H1 (cell line): ENCODE measurements around the gene CA10. TPM values are rescaled to one million over a fixed set of nuclear protein-coding genes. Genes with fewer than 3 reads are reported as not detected.

ENCODE experiments used
- CTCF ChIA-PET: fragments of 300-600 bp; sonication (Branson Sonifier 250); formaldehyde crosslinking; loops from one replicate; lab custom pipeline; 2021; ENCODE audit not compliant: partially characterized antibody; lab: Charles Lee
- POLR2A ChIA-PET: fragments of 300-600 bp; sonication (Branson Sonifier 250); formaldehyde crosslinking; loops from one replicate; lab custom pipeline; 2021; ENCODE audit warnings: inconsistent platforms; ENCODE audit not compliant: partially characterized antibody; lab: Charles Lee
- DNase-seq, 2 experiments: peaks; one replicate each; pipeline versions ENCODE4 v3.0.0 to v3.0.0-alpha.2; 2010 to 2022; ENCODE audit warnings: low spot score in 2 of 2, low read depth in 1 of 2, mixed read lengths in 1 of 2
- FAIRE-seq: peaks from 2 replicates; lab custom pipeline; 2011; peaks lifted over from hg19 to GRCh38; lab: Jason Lieb, UNC
- H2AFZ ChIP-seq: 2 replicates; pipeline ENCODE4 v1.8.1; 2012; ENCODE audit warnings: low read length, inconsistent platforms
- H2AK5ac ChIP-seq: 2 replicates; pipeline ENCODE4 v1.6.1; 2013; ENCODE audit warnings: low read depth, low read length
- H2BK120ac ChIP-seq: replicated peaks from 2 replicates; pipeline ENCODE3; 2013; ENCODE audit warnings: low read depth, low read length, inconsistent platforms
- H2BK12ac ChIP-seq: 2 replicates; pipeline ENCODE4 v1.6.1; 2013; ENCODE audit warnings: low read depth, low read length
- H2BK15ac ChIP-seq: 2 replicates; pipeline ENCODE4 v1.6.1; 2013; ENCODE audit warnings: low read length
- H2BK20ac ChIP-seq: 2 replicates; pipeline ENCODE4 v1.6.1; 2013; ENCODE audit warnings: low read length
- H2BK5ac ChIP-seq: 2 replicates; pipeline ENCODE4 v1.6.1; 2013; ENCODE audit warnings: low read depth, low read length
- H3K14ac ChIP-seq: 2 replicates; pipeline ENCODE4 v1.6.1; 2013; ENCODE audit warnings: inconsistent platforms; ENCODE audit not compliant: insufficient read length
- H3K18ac ChIP-seq: 2 replicates; pipeline ENCODE4 v1.6.1; 2013; ENCODE audit warnings: low read length; ENCODE audit errors: extremely low read depth
- H3K23ac ChIP-seq: 2 replicates; pipeline ENCODE4 v1.6.1; 2013; ENCODE audit warnings: inconsistent platforms; ENCODE audit not compliant: insufficient read length
- H3K23me2 ChIP-seq: 2 replicates; pipeline ENCODE4 v1.6.1; 2013; ENCODE audit warnings: low read depth, low read length
- H3K27ac ChIP-seq: 2 replicates; pipeline ENCODE4 v1.6.1; 2011; ENCODE audit warnings: low read depth, low read length, inconsistent platforms
- H3K27me3 ChIP-seq, 4 experiments: replicated peaks in 1 of 4; 1 replicate in 1 of 4; 2 replicates in 3 of 4; pipeline versions ENCODE4 v1.6.1 to v1.8.1; 2011 to 2013; ENCODE audit warnings: low read length in 3 of 4, mild to moderate bottlenecking in 3 of 4, inconsistent platforms in 2 of 4, mixed read lengths in 2 of 4, moderate library complexity in 1 of 4; ENCODE audit not compliant: control insufficient read depth in 3 of 4, insufficient read depth in 3 of 4; ENCODE audit errors: extremely low read depth in 1 of 4
- H3K36me3 ChIP-seq, 4 experiments: 2 replicates each; pipeline versions ENCODE4 v1.6.1 to v1.8.1; 2011 to 2013; ENCODE audit warnings: mild to moderate bottlenecking in 4 of 4, low read length in 3 of 4, moderate library complexity in 2 of 4, control low read depth in 1 of 4, inconsistent platforms in 1 of 4; ENCODE audit not compliant: insufficient read depth in 4 of 4, control insufficient read depth in 2 of 4
- H3K4ac ChIP-seq: replicated peaks from 2 replicates; pipeline ENCODE3; 2013; ENCODE audit warnings: low read length, low read depth, mixed read lengths, inconsistent platforms; ENCODE audit not compliant: insufficient read length
- H3K4me1 ChIP-seq, 4 experiments: replicated peaks in 1 of 4; 1 replicate in 1 of 4; 2 replicates in 3 of 4; pipeline versions ENCODE4 v1.6.1 to v1.8.1; 2011 to 2013; ENCODE audit warnings: low read length in 3 of 4, inconsistent platforms in 2 of 4, mixed read lengths in 1 of 4; ENCODE audit not compliant: insufficient read depth in 4 of 4, control insufficient read depth in 3 of 4
- H3K4me2 ChIP-seq, 2 experiments: 2 replicates each; pipeline versions ENCODE4 v1.6.1 to v1.8.1; 2011 to 2013; ENCODE audit warnings: low read depth in 2 of 2, low read length in 2 of 2, control low read depth in 1 of 2, inconsistent platforms in 1 of 2, mild to moderate bottlenecking in 1 of 2; ENCODE audit not compliant: insufficient read depth in 1 of 2
- H3K4me3 ChIP-seq, 4 experiments: fragments of 200-600, 300-600 bp in 1 of 4; sonication (generic), shearing (Covaris generic), sonication (Bioruptor Twin) in 1 of 4; 2 replicates each; pipeline versions ENCODE4 v1.5.1 to v1.8.1; 2011 to 2016; ENCODE audit warnings: low read length in 4 of 4, low read depth in 3 of 4, control low read depth in 2 of 4, inconsistent platforms in 2 of 4, mild to moderate bottlenecking in 2 of 4, mixed read lengths in 1 of 4, moderate library complexity in 1 of 4; ENCODE audit not compliant: insufficient read depth in 2 of 4; ENCODE audit errors: extremely low read depth in 1 of 4
- H3K56ac ChIP-seq: replicated peaks from 2 replicates; pipeline ENCODE3; 2013; ENCODE audit warnings: low read depth, mild to moderate bottlenecking, mixed read lengths, low read length, inconsistent platforms; ENCODE audit not compliant: insufficient read length
- H3K79me1 ChIP-seq: 2 replicates; pipeline ENCODE4 v1.6.1; 2013; ENCODE audit warnings: low read depth, low read length, control low read depth
- H3K79me2 ChIP-seq, 2 experiments: 2 replicates each; pipeline versions ENCODE4 v1.6.1 to v1.8.1; 2012 to 2013; ENCODE audit warnings: low read length in 2 of 2, mild to moderate bottlenecking in 2 of 2, inconsistent platforms in 1 of 2; ENCODE audit not compliant: insufficient read depth in 2 of 2, control insufficient read depth in 1 of 2
- H3K9ac ChIP-seq, 4 experiments: replicated peaks in 1 of 4; 1 replicate in 1 of 4; 2 replicates in 3 of 4; pipeline versions ENCODE4 v1.6.1 to v1.8.1; 2011 to 2013; ENCODE audit warnings: low read depth in 3 of 4, low read length in 3 of 4, control low read depth in 2 of 4, mild to moderate bottlenecking in 2 of 4, moderate library complexity in 2 of 4, inconsistent platforms in 1 of 4; ENCODE audit errors: extremely low read depth in 1 of 4
- H3K9me3 ChIP-seq, 2 experiments: 2 replicates each; pipeline versions ENCODE4 v1.6.1 to v1.8.1; 2012 to 2013; ENCODE audit warnings: mild to moderate bottlenecking in 2 of 2, moderate library complexity in 2 of 2, control low read depth in 1 of 2, inconsistent platforms in 1 of 2, low read depth in 1 of 2, low read length in 1 of 2, mixed read lengths in 1 of 2; ENCODE audit not compliant: insufficient read depth in 2 of 2
- H4K20me1 ChIP-seq, 2 experiments: replicated peaks in 1 of 2; 2 replicates each; pipeline versions ENCODE3 to v1.8.1; 2011 to 2013; ENCODE audit warnings: inconsistent platforms in 2 of 2, low read length in 2 of 2, mild to moderate bottlenecking in 1 of 2; ENCODE audit not compliant: insufficient read depth in 2 of 2, control insufficient read depth in 1 of 2
- H4K5ac ChIP-seq: 2 replicates; pipeline ENCODE4 v1.6.1; 2013; ENCODE audit warnings: low read length, low read depth, mixed read lengths, inconsistent platforms; ENCODE audit not compliant: insufficient read length
- H4K8ac ChIP-seq: 2 replicates; pipeline ENCODE4 v1.8.0; 2013; ENCODE audit warnings: mild to moderate bottlenecking, moderate library complexity, low read length, inconsistent platforms; ENCODE audit not compliant: insufficient read depth; ENCODE audit errors: extremely low read depth
- H4K91ac ChIP-seq: replicated peaks from 2 replicates; pipeline ENCODE3; 2013; ENCODE audit warnings: low read length, mixed read lengths, inconsistent platforms; ENCODE audit not compliant: insufficient read length
- BACH1 ChIP-seq: IDR thresholded peaks from 2 replicates; pipeline ENCODE4 v1.6.1; 2012; ENCODE audit warnings: low read length, improper control_type of control experiment
- CBX5 ChIP-seq: fragments of 300-800, 300-1000 bp; sonication (generic); IDR thresholded peaks from 2 replicates; pipeline ENCODE4 v1.7.1; 2016; ENCODE audit warnings: antibody characterized with exemption, low read length, low read depth
- CTCF ChIP-seq, 3 experiments: IDR thresholded peaks; 1 replicate in 2 of 3; 2 replicates in 1 of 3; pipeline versions ENCODE4 v1.5.1 to v1.6.1; 2011; ENCODE audit warnings: low read length in 3 of 3, mild to moderate bottlenecking in 3 of 3, inconsistent platforms in 2 of 3, low read depth in 1 of 3, moderate library complexity in 1 of 3; ENCODE audit not compliant: insufficient read depth in 1 of 3; ENCODE audit errors: control extremely low read depth in 1 of 3
- GABPA ChIP-seq: IDR thresholded peaks from 2 replicates; pipeline ENCODE4 v1.6.1; 2011; ENCODE audit warnings: mild to moderate bottlenecking, low read length, moderate library complexity, borderline replicate concordance; ENCODE audit not compliant: insufficient read depth
- KDM1A ChIP-seq: fragments of 200-600, 300-600 bp; sonication (generic); IDR thresholded peaks from 2 replicates; pipeline ENCODE4 v1.7.1; 2016; ENCODE audit warnings: mild to moderate bottlenecking, low read length, borderline replicate concordance
- KDM4A ChIP-seq: IDR thresholded peaks from one replicate; pipeline ENCODE4 v1.7.1; 2012; ENCODE audit warnings: low read depth, mild to moderate bottlenecking, moderate library complexity, low read length, inconsistent platforms; ENCODE audit not compliant: severe bottlenecking
- RNF2 ChIP-seq: fragments of 200-900, 300-1000 bp; sonication (generic); IDR thresholded peaks from 2 replicates; pipeline ENCODE4 v1.7.1; 2016; ENCODE audit warnings: borderline replicate concordance, low read depth, mild to moderate bottlenecking, antibody characterized with exemption, low read length; ENCODE audit not compliant: poor library complexity, severe bottlenecking; ENCODE audit errors: missing control alignments
- RXRA ChIP-seq: IDR thresholded peaks from 2 replicates; pipeline ENCODE4 v1.6.1; 2011; ENCODE audit warnings: low read depth, mild to moderate bottlenecking, low read length, moderate library complexity; ENCODE audit not compliant: insufficient read depth
- TAF1 ChIP-seq: IDR thresholded peaks from 2 replicates; pipeline ENCODE4 v1.6.1; 2011; ENCODE audit warnings: mild to moderate bottlenecking, low read depth, low read length
- TEAD4 ChIP-seq: IDR thresholded peaks from 2 replicates; pipeline ENCODE4 v1.6.1; 2012; ENCODE audit warnings: low read depth, low read length, inconsistent platforms, mixed read lengths
- ZNF274 ChIP-seq: IDR thresholded peaks from 2 replicates; pipeline ENCODE4 v1.7.0; 2012; ENCODE audit warnings: low read length, borderline replicate concordance; ENCODE audit errors: extremely low read depth
- WGBS, 2 experiments: shearing (Covaris generic) in 1 of 2; methylation state at CpG; one replicate each; pipeline versions ENCODE4 v1.1.6 to v1.1.7; 2013 to 2015; ENCODE audit warnings: low lambda C conversion rate in 2 of 2, mixed read lengths in 2 of 2, inconsistent platforms in 1 of 2, low coverage in 1 of 2, missing lambda C conversion rate in 1 of 2; ENCODE audit not compliant: insufficient replicate concordance in 2 of 2, insufficient coverage in 1 of 2, insufficient read length in 1 of 2; ENCODE audit errors: extremely low coverage in 1 of 2, missing lambda C conversion rate in 1 of 2; 5-methylcytosine and 5-hydroxymethylcytosine counted together
- polyA plus RNA-seq, 7 experiments: library from polyadenylated mRNA; depleted of rRNA in 3 of 7; stranded (reverse) in 5 of 7; unstranded in 2 of 7; fragments of >200 nt in 5 of 7; fragments of 200-250 nt in 2 of 7; gene quantifications; 1 replicate in 5 of 7; 2 replicates in 1 of 7; 4 replicates in 1 of 7; pipeline versions ENCODE4 v1.2.1 to v1.2.3, GENCODE V29; 2011 to 2013; ENCODE audit warnings: missing spikeins in 2 of 7, mixed read lengths in 2 of 7
- total RNA-seq: library from RNA; stranded (reverse); fragmentation: NEBNext Ultra II Directional; extraction: Animal tissue kit (Norgen Biotek cat#: 25700); gene quantifications from 2 replicates; pipeline ENCODE4 v1.2.1, GENCODE V29; 2021

Gene CA10
- total and polyA plus RNA-seq, 2 of the 8 experiments (the other 6 are each of a cell fraction or from before 2014, with no cell fraction given): 0.60 to 0.63 TPM

GRCh38 chr17:51909971-51910370 lies 248.5 kb downstream of the CA10 start:
- Histone ChIP-seq H2BK12ac (no peak overlapping the region), H2BK120ac (no peak overlapping the region), H3K4ac (no peak overlapping the region), H3K9me3 (no peaks in the 10 kb centered on the region; a peak in 1 of 4 replicates), H3K23ac (no peak overlapping the region), H4K8ac (no peak overlapping the region), H3K79me1 (no peaks in the 10 kb centered on the region), H3K4me2 (no peak overlapping the region), H3K36me3 (no peaks in the 10 kb centered on the region), H2AK5ac (no peak overlapping the region), H3K27ac (no peak overlapping the region), H3K27me3 (no peaks in the 10 kb centered on the region), H3K4me3 (no peak overlapping the region), H4K5ac (no peak overlapping the region), H3K56ac (no peak overlapping the region), H2BK20ac (no peak overlapping the region), H2AFZ (no peak overlapping the region), H3K79me2 (no peaks in the 10 kb centered on the region), H3K14ac (no peak overlapping the region), H3K23me2 (no peaks in the 10 kb centered on the region), H2BK5ac (no peak overlapping the region), H4K20me1 (no peaks in the 10 kb centered on the region), H3K4me1 (peaks cover 3 to 19% (median 8%) of the 10 kb centered on the region in 4 experiments), H2BK15ac (no peak overlapping the region), H4K91ac (no peak overlapping the region), H3K9ac (no peak overlapping the region), H3K18ac (no peak overlapping the region)
- POLR2A ChIA-PET: no interaction called here
- DNase-seq: no peak
- TF ChIP-seq RXRA (no peak), ZNF274 (no peak), RNF2 (no peak), BACH1 (no peak), GABPA (no peak), KDM1A (no peak), TAF1 (no peak), TEAD4 (no peak), CTCF (IDR thresholded peaks at IDR 0.05; ENCODE audit: control extremely low read depth in 1 of 3, insufficient read depth in 1 of 3, low read depth in 1 of 3, low read length in 3 of 3) (no peak), CBX5 (no peak), KDM4A (no peak)
- 73% methylated on average over 3 of the region's 3 CpGs; no CpG with 5 or more reads in 1 of the 2 experiments for WGBS, 2 experiments
- FAIRE-seq: no peak
- CTCF ChIA-PET: interaction anchor here (1.7 kb wide), 1 partner anchor 9 kb away, joined by 10 read pairs; no protein-coding TSS in a partner anchor
